Measurements from ENCODE around the gene PPP3CA.
"Not testable (repeated sequence)": the region's sequence is repeated elsewhere in the genome, so short reads cannot be mapped to it uniquely, and the experiment has no call there.

Gene PPP3CA

DNA sequence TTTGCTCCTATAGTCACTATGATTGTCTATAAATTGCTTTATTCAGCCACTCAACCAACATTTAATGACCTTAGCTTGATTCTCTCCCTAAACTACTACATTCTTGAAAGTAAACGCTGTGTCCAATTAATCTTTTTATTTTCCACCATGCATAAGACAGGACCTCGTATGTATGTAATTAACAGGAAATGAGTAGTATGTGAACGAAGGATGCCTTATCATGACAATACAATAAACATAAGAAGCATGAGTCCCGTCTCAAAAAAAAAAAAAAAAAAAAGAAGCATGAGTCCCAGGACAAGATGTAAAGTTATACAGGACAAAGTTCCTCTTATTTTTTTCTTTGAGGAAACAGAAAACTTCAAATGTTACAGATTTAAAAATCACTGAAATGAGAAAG is 92.5 kb downstream of the PPP3CA start:
- no peak for DNase-seq (ENCODE audit: low read depth in 2 of 2)

DNA sequence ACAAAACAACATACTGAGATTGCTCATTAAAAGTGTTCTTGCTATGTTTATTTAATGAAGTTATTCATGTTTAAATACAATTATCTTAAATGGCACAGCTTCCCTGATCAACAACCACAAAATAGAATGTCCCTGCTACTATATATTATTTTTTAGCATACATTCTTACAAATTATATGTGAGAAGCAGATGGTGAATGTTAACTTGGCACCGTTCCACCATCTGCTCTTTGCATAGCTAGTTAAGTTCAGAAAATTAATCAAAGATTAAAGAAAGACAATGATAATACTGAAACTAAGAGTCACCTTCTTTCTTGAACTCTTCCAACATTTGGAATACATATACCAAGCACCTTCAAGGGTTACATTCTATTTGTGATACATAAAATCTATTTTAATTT is 94.2 kb downstream of the PPP3CA start:
- DNase-seq (ENCODE audit: low read depth in 2 of 2): no peak

DNA sequence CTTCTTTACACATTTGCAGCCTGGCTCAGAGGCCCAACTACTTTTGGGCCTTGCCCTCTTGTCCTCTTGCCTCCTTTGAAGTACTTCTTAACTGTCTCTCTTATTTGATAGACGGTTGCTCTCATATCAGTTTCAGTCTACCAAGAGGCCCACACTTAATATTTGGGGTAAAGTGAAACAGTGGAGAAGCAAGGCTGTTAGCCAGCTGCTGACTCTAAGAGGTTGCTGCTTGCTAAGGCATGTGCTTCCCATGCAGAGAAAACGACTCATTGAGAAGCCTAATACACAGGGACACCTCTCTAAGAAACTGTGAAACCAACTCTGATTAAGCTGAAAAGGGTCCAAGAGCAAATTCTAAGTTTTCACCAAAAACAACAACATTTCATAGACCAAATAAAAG is 94.6 kb downstream of the PPP3CA start:
- no peak for DNase-seq (ENCODE audit: low read depth in 2 of 2)

DNA sequence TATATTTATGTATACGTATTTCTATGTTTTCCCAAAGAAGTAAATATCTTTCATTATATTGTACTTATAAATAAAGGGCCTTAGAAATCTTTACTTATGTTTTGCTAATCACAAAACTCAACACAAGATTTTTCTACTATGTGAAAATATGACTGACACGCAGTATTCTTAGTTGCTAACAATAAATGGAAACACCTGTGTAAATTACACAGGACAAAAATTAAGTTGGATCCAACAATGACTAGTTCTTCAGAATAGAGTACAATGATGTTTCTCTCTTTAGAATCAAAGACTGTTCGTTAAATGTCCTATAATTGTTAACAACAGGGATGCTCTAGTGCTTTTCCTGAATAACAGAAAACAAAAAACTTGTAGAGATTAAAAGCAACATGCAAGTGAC is 96.1 kb downstream of the PPP3CA start:
- DNase-seq (ENCODE audit: low read depth in 2 of 2): no peak

DNA sequence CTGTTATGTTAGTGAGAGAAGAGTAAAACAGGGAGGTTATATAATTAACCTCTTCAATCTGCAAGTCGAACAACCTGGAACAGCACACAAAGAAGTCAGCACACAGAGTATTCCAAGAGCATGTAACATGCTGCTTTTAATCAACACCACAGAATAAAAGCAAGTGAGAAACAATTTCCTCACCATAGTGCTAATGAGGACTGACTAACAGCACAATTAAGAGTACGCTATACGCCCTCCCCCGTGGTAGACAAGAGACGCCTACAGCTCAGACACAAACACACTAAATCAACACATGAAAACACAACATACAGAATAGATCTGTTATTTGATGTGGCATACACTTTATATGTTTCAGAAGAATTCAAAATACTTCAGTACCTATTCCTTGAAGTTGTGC is 103.0 kb downstream of the PPP3CA start:
- no peak for DNase-seq (ENCODE audit: low read depth in 2 of 2)

DNA sequence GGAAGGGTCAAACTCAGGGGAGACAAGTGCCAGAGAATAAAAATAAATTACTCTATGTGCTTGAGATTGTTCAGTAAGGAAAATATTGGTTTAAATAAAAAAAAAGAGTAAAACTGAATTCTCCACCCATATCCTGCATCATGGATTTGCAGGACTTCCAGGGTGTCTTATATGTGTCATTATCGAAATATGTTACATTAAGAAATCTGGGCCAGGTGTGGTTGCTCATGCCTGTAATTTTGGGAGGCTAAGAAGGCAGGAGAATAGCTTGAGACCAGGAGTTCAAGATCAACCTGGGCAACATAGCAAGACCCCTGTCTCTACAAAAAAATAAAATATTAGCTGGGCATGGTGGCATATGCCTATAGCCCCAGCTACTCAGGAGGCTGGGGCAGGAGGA is 104.9 kb downstream of the PPP3CA start:
- no peak for DNase-seq (ENCODE audit: low read depth in 2 of 2)

DNA sequence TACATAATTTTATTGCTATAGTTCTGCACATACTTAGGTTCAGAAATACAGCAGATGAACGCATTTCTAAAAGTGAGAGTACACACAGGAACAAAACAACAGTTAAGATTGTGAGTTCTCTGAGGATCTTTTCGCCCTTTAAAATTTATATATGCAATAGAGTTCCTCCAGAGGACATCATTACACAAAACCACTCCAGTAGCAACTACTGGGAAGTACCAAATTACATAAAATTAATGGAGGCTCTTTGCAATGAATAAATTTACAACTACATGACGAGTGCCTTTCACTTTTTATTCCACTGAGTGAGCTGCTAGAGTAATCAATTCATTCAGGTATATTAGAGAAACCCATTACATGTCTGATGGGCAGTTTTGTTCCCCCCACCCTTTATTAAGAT is 107.2 kb downstream of the PPP3CA start:
- DNase-seq (ENCODE audit: low read depth in 2 of 2): no peak

DNA sequence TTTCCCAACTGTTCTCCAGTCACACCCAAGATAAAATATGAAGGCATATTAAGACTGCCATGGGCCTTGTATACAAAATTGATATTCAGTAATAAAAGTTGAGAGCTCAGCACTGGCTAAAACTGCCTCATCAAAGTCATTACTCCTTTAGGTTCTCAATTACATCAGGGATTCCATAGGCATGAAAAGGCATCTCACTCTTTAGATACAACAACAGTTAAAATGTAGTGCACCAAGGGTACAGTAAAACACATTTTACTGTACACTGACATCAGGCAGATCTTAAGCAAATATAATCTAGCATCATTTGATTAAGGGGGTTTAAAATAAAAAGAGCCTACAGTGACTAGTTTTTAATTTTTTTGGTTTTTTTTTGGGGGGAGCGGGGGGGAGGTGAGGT is 107.7 kb downstream of the PPP3CA start:
- no peak for DNase-seq (ENCODE audit: low read depth in 2 of 2)

DNA sequence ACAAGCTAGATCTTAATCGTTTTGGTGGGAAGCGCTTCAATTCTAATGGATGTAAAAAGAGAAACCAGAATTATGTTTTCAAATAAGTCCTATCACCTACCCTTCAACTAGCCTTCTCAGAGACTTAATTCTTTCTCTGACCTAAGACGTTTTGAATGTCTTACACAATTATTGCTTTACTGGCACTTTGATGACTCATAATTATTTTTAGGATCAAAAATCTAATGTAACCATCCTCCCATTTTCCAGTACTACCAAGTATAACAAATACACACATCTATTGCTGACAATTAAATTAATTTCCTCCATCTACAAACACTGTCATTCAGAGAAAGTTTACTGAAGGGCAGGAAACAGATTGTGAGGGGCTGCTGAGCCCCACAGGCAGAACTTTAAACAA is 108.6 kb downstream of the PPP3CA start:
- DNase-seq (ENCODE audit: low read depth in 2 of 2): no peak

DNA sequence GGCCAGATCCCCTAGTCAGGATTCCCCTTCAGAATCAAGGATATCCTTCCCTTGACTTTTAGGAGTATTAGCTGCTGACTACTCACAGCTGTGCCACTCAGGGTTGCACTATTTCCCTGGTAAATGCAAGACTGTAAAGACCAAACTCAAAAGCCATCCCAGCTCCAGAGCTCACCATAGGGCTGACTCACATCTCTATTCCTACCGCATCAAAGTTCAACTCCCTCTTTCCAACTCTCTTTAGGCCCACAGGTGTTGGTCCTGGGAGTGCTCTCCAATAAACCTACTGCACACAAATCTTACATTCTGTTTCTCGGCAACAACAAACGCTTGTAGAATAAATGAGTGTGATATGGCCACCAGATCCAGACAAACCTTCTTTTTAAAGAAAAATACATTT is 109.6 kb downstream of the PPP3CA start:
- DNase-seq (ENCODE audit: low read depth in 2 of 2): no peak

DNA sequence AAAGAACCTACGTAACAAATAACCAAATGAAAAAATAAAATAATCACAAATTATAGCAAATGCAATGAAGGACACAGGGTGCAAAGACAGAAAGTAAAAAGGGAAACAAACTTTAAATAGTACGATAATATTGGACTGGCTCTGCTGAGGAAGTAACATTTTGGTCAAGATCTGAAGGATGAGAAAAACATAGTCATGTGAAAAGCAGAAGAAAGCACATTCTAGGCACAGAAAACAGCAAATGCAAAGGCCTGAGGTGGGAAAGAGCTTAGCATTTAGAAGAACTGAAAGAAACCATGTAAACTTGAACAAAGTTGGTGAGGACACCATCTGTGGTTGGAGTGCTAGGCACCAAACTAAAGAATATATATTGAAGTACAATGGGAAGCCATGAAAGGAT is 111.2 kb downstream of the PPP3CA start:
- DNase-seq (ENCODE audit: low read depth in 2 of 2): no peak

DNA sequence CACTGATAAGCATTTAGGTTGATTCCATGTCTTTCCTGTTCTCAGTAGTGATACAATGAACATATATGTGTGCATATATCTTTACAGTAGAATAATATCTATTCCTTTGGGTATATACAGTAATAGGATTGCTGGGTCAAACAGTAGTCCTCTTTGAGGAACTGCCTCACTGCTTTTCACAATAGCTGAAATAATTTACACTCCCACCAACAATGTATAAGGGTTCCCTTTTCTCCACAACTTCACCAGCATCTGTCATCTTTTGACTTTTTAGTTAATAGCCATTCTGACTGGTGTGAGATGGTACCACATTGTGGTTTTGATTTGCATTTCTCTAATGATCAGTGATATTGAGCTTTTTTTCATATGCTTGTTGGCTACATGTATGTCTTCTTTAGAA is 113.2 kb downstream of the PPP3CA start:
- DNase-seq (ENCODE audit: low read depth in 2 of 2): not testable (repeated sequence)

DNA sequence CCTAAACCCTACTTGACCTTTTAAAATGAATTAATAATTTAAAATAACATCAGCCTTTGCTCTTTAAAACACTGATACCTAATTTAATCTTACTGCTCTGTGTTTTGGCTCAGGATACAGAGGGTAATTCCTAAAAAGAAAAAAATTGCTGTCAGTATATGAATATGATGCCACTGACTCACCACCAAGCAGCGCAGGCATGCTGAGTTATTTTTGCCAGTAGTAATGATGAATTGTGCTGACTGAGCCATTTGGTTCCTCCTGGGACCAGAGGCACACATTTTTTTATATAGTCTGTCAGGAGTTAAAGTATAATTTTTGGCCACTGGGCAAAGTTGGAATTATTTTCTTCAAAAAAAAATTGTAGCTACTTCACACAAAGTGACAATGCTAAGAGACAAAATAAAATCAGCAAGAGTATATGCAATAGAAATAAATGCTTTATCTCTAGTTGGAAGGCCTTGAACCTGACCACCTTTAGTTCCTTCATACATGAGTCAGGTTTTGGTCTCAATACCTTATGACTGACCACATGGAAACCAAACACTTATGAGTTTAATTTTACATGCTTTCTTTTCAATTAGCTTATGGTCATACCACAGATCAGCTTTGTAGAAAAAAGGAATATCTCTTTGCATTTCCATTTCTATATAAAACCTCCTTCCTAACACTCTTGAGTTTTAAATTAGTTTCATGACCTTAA is 115.1 kb downstream of the PPP3CA start:
- no peak for DNase-seq (ENCODE audit: low read depth in 2 of 2)

DNA sequence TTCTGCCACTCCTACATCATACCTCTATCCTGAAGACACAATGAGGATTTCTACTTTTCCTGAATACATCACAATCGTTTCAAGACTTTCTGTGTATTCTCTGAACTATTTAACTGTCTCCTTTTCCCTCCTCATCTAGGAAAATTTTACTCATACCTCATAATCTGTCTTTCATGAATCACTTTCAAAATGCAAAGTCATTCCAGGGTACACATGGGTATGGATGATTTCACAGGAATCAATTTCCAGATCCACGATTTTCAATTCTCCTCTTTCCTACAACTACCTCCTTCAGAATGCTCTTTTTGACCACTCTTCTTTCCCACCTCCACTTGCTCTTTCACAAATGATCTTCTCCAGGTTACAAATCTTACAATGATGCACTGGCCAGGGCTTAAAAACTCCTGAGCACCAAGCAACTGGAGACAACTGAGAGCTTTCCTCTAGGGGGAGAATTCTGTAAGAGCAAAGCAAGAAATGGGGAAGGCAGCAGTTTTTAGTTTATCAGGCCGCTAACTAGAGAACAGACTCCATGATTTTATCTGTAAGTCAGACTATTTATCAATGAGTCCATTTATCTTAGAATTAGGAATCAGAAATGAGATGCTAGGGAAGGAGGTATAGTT is 116.4 kb downstream of the PPP3CA start:
- no peak for DNase-seq (ENCODE audit: low read depth in 2 of 2)

DNA sequence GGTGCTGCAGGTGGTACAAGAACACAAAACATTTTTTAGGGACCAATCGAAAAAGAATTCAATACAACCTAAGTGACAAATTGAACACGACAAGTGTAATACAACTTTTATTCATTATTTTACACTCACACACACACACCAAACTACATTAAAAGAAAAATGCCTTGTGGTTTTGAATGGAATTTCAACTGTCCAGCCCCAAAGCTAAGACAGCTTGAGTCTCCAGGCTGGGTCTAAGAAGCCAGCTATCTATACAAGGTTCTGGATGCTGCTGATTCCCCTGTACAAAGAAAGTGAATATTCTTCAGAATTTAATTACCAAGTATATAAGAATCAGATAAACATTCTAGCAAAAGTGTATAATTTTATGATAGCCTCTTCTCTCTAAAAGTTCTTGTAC is 118.2 kb downstream of the PPP3CA start:
- no peak for DNase-seq (ENCODE audit: low read depth in 2 of 2)

DNA sequence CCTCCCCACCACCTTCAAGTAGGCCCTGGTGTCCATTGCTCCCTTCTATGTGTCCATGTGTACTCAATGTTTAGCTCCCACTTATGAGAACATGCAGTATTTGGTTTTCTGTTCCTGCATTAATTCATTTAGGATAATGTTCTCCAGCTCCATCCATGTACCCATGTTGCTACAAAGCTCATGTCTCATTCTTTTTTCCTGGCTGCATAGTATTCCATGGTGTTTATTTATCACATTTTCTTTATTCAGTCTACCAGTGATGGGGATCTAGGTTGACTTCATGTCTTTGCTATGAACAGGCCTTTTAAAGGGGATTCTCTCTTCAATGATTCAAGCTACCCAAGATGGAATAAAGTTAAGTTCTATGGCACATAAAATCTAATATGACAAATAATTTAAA is 119.6 kb downstream of the PPP3CA start:
- no peak for DNase-seq (ENCODE audit: low read depth in 2 of 2)

DNA sequence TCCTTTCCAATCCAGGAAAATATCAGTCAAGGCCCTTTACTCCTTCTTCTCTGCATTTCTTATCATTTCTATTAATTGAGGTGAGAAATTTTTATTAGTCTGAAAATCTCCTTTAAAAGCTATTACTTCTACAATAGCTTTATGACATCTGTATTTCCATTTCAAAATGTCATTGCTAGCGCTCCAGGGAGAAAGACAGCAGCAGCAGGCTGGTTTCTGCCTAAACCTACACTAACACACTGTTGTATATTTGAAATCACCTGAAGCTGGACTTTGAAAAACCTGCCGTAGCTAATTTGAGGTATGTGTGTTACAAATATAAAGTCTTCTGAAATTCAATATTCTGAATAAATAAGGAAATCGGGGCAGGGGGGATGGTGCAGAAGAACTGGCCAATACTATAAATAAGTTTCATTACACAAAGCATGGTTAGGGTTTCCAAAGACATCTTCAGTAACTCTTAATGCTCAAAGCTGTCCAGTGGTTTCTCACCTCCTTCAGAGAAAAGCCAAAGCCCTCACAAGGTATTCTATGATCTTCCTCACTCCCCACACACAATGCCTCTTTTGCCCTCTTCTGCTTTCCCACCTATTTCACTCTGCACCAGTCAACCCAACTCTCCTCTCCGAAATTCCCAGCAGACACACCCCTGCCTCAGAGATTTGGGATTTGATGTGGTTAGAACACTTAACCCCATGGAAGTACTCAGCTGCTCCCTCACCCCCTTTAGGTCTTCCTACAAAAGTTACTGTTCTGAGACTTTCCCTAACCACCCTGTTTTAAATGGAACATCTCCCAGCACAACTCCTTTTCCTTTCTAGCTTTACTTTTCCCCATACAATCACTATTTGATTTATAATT is 122.7 kb downstream of the PPP3CA start:
- DNase-seq (ENCODE audit: low read depth in 2 of 2): no peak

DNA sequence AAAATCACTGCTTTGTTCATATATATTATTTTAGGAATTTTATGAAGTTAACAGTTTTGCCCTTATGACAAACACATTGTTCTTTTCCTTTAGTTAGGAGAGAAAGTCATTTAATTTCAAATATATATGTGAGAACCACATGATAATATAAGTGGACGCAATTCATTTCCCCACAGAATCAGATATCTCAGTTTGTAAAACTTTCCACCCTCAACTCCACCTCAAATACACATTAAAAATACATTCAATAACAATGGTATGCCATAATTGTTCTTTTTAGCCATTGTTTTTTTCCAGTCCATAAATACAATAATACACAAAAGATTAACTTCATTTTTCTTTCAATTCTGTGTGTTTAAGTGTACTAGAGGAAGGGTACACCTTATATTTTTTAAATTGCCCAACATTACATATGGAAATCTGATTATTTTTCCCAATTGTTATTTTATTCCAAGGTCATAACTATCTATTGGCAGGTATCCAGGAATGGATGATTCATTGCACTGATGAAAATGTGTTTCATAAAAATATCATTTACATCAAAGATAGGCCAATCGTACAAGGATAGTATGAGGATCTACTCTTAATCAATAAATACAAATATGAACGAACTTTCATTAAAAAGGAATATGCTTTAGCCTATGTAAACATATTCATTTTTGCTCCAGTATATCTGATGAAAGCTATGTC is 125.0 kb downstream of the PPP3CA start:
- DNase-seq (ENCODE audit: low read depth in 2 of 2): no peak

DNA sequence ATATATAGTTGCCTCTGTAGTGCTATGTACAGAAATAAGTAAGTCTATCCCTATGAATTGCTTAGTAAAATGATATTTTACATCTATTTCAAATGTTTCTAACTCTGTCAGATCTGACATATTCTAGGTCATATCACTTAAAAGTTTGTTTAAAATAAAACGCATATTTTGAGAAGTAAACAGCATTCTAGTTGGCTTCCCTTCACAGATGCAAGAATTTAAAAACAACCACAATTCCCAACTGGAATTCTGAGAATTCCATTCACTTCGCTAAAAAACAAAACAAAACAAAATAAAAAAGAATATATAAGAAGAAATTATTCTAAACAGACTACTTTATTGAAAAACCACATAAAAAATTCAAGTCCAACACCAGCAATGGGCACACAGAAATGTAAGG is 126.0 kb downstream of the PPP3CA start:
- DNase-seq (ENCODE audit: low read depth in 2 of 2): no peak

DNA sequence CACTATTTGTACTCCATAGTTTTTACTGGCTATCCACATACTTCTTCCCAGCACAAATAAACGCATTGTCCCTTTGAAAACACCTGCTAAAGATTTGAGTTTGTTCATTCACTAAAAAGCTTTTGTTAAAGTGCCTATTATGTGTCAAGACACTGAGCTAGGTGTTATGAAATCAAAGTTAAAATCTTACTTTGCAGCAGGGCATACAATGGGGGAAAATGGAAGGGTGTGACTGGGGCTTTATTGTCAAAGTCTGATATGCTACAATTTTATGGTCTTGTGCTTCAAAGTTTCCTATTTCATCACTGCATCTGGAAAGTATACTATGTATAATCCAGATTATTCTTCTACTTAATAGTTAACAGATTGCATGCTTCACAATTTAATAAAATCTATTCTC is 128.4 kb downstream of the PPP3CA start:
- DNase-seq (ENCODE audit: low read depth in 2 of 2): no peak

DNA sequence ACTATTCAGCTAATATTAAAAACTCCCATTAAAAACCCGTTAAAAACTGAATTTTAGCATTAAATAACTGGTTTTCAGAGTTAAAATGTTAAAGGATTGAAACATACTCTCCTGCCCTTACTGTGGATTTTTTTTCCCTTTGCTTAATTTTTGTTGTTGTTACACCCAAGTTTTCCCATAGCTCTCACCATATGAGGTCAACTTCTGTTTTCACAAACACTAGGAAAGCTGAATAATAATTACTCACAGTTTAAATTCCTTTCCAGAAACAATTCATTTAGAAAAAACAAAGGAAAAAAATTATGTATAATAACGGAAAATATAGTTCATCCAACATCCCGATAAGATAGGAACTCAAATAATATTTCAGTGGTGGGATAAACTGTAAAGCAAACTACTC is 129.0 kb downstream of the PPP3CA start:
- no peak for DNase-seq (ENCODE audit: low read depth in 2 of 2)

DNA sequence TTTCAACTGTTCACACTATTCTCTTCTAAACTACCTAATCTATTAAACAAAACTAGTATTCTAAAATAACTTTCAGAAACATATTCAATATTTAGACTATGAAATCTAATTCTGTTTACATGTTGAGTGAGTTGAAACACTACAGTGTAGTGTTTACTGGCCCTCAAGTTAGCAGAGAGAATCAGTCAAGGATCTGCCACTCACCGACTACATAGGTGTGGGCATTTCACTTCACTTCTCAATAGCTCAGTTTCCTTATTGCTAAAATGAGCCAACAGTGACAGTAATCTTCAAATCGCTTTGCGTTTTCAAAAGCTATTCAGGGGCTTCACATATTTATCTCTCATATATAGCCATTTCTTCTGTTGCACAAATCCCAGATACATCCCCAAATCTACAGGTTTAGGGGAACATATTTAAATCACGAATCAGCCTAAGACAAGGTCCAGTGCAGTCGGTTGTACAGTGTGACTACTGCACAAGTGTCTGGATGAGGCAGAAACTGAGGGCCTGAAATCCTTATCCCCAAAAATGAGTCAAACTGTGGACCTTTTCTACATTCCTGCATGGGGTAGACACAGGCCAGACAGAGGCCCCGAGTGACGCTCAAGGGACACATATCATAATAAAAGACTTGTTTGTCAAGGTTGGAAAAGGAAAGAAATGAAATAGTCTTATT is 129.8 kb downstream of the PPP3CA start:
- no peak for DNase-seq (ENCODE audit: low read depth in 2 of 2)

All from stimulated activated CD8-positive, alpha-beta memory T cell treated with anti-CD3 and anti-CD28 coated beads, Interleukin-15, amount 100 ng/mL, for 4 hours (primary cell).